Measurements from ENCODE around the gene EPHA7.

The EPHA7 gene

GRCh38 chr6:93235775-93236174 lies 183.6 kb downstream of the EPHA7 start:
- DNase-seq, result no peak

GRCh38 chr6:93226822-93227221 lies 192.5 kb downstream of the EPHA7 start:
- DNase-seq, result no peak

GRCh38 chr6:93222071-93222851 lies 197.1 kb downstream of the EPHA7 start:
- DNase-seq, result no peak

- DNase-seq, result no peak
Observed at GRCh38 chr6:93219447-93219846, 199.9 kb downstream of the EPHA7 start.

DNA sequence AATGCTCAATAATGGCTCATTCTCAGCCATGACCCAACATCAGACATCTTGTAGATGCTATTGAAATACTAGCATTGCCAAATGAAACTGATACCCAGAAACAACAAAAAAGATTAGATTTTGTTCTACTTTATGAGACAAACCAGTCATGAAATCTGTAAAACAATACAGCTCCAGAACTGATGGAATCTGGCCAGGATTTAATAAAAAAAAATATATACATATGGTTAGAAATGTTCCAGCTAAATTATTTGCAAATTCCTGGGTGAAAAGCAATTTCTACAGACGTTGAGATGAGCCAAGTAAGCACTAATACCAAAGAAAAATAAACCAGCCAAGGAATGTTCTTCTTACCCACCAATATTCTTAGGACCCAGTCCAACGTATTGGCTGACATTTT lies 201.3 kb downstream of the EPHA7 start:
- no peak for DNase-seq

DNA sequence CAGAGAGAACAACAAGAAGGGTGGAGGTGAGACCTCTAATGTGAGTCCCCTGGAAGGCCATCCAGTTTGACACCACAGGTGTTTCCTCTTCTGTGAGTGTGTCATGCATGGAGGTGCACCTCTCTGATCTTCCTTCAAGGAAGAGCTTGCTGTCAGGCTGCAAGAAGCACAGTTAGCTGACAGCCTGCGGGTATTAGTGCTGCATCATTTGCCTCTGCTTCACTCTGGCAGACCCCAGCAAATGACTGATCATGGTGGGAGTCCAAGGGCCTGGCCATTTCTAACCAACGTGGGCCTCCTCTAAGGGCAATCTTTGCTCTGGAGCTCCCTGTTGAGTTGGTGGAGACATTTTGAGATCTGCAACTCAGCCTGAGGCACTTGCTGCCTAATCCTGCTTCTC lies 206.3 kb downstream of the EPHA7 start:
- DNase-seq, result no peak

DNA sequence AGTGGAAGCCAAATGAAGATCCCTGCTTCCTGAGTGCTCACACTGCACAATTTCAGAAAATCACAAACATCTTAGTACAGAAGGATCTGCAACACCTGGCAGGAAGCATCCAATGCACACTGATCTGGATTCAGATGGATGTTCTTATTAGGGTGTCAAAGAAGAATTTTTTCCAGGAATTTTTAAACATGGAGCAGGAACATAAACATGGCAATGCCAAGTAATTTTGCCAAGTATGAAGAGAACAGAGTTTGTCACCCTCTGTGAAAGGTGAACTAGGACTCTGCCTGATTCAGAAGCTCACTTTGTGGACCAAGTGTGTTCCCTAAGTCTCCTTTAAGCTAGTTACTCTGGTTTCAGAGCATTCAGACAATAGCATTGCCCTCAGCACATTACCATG lies 208.5 kb downstream of the EPHA7 start:
- no peak for DNase-seq

DNA sequence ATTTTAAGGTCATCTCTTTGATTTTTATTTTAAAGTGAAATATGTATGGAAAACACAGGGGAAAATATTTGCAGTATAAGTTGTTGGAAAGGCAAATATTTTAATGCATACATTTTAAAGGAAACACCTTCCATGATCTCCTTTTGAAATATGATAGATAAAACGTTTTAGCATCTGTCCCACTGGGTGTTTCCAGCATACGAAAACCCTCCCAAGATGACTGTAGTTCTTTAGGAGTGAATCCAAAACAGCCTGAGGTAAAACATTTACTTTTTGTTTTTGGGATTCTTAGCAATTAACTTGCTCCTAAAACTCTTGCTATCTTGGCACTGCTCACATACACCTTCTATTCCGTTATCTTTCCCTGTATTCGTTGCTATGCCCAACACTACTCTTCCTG lies 210.0 kb downstream of the EPHA7 start:
- DNase-seq, result no peak

DNA sequence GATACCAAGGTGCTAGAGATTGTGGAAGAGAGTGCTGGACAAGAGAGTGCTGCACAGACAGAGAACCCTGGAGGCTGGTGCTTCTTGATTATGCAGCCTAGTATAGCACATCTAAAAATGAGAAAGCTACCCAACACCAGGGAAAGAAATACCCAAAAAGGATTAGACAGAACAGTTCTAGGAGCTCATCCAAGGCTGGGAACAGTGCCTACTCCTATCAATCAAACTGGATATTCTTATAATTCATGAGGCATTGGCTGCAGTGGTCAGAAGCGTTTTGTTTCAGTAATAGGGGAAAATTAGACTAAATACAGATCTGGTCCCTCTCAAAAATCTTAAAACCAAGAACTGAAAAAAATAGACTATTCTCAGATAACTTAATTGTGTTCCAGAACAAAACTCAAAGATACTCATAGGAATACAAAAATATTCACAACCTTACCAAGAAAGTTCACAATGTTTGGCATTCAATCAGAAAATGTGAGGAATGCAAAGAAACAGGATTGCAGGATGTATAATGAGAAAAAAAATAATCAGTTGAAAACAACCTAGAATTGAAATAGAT lies 222.9 kb downstream of the EPHA7 start:
- DNase-seq, result no peak

DNA sequence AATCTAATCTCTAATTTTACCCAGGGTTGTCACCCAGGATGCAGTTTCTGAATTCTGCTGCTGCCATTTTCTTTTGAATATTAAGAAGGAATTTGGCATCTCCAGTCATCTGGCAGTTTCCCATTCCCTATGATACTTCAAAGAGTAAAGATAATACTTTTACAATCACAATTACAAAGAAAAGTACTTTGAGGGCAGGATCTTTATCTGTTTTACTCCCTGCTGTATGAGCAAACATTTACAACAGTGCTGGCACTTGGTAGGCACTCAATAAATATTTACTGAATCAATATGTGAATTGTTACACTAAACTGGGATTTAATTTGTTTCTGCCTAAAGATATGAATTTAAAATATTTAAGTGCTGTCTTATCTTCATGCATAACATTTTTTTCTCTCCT lies 224.9 kb downstream of the EPHA7 start:
- DNase-seq, result no peak

DNA sequence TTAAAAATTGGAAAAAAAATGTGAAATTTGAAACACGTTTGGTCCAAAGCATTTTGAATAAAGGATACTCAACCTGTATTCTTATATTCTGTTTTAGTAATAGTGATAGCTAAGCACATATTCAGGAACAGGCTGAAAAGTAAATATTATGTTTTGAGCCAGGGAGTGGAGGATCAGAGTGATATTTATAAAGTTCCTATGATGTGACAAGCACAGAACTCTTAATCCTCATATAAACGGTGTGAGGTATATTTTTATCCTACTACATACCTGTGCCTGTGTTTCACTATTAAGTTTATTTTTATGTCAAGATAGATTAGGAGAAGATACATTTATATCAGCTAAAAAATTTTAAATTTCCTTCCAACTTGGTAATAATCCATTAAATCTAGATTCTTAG lies 225.5 kb downstream of the EPHA7 start:
- DNase-seq, result no peak
